Osteoblast (primary cell): Measurements from ENCODE around the gene USP6NL. TPM values are rescaled to one million over a fixed set of nuclear protein-coding genes. Genes with fewer than 3 reads are reported as not detected.
A peak's percentile ranks its signal among the peaks of the same experiment; 100 is the strongest.

ENCODE experiments used
- DNase-seq: peaks from one replicate; pipeline ENCODE4 v3.0.0; 2011; ENCODE audit warnings: low spot score, mixed read lengths; ENCODE audit not compliant: insufficient read length; ENCODE audit errors: missing footprints
- H2AFZ ChIP-seq: 2 replicates; pipeline ENCODE4 v1.6.0; 2011; ENCODE audit warnings: mild to moderate bottlenecking, low read length
- H3K27ac ChIP-seq: 2 replicates; pipeline ENCODE4 v1.5.1; 2011; ENCODE audit warnings: mild to moderate bottlenecking, low read depth, low read length, moderate library complexity
- H3K27me3 ChIP-seq: 2 replicates; pipeline ENCODE4 v1.6.0; 2012; ENCODE audit warnings: mild to moderate bottlenecking, control low read depth, inconsistent platforms, low read length, moderate library complexity; ENCODE audit not compliant: insufficient read depth
- H3K36me3 ChIP-seq: 2 replicates; pipeline ENCODE4 v1.5.1; 2011; ENCODE audit warnings: mild to moderate bottlenecking, low read length, control low read depth, moderate library complexity; ENCODE audit not compliant: insufficient read depth
- H3K4me1 ChIP-seq: 2 replicates; pipeline ENCODE4 v1.5.1; 2011; ENCODE audit warnings: mild to moderate bottlenecking, low read length, control low read depth, moderate library complexity; ENCODE audit not compliant: insufficient read depth
- H3K4me2 ChIP-seq: 2 replicates; pipeline ENCODE4 v1.6.0; 2011; ENCODE audit warnings: mild to moderate bottlenecking, low read length; ENCODE audit not compliant: insufficient read depth
- H3K4me3 ChIP-seq: fragments of 200-600 bp; sonication (generic); 3 replicates; pipeline ENCODE4 v1.5.1; 2012; ENCODE audit warnings: mild to moderate bottlenecking, low read length, inconsistent platforms; ENCODE audit not compliant: insufficient read depth
- H3K79me2 ChIP-seq: 2 replicates; pipeline ENCODE4 v1.6.0; 2012; ENCODE audit warnings: mild to moderate bottlenecking, low read length, control low read depth, inconsistent platforms; ENCODE audit not compliant: insufficient read depth
- H3K9me3 ChIP-seq: 2 replicates; pipeline ENCODE4 v1.5.1; 2011; ENCODE audit warnings: low read depth, low read length, control low read depth
- H4K20me1 ChIP-seq: 2 replicates; pipeline ENCODE4 v1.6.0; 2012; ENCODE audit warnings: mild to moderate bottlenecking, low read length, control low read depth; ENCODE audit not compliant: insufficient read depth
- CTCF ChIP-seq: IDR thresholded peaks from 2 replicates; pipeline ENCODE4 v1.5.1; 2011; ENCODE audit warnings: mild to moderate bottlenecking, low read depth, low read length, moderate library complexity; ENCODE audit errors: extremely low read depth
- total RNA-seq: library from RNA; depleted of rRNA; stranded (reverse); fragments of >200 nt; gene quantifications from 2 replicates; pipeline ENCODE4 v1.2.3, GENCODE V29; 2012

USP6NL gene
- total RNA-seq, 1 donor, result 13.8 TPM

GRCh38 chr10:11517150-11517549 is 94.3 kb downstream of the USP6NL start:
- Histone ChIP-seq H3K4me1 (no peaks in the 10 kb centered on the region), H2AFZ (no peak overlapping the region), H3K9me3 (no peaks in the 10 kb centered on the region), H3K4me2 (no peak overlapping the region), H3K4me3 (no peak overlapping the region), H3K36me3 (no peaks in the 10 kb centered on the region), H3K79me2 (no peaks in the 10 kb centered on the region), H4K20me1 (no peaks in the 10 kb centered on the region), H3K27me3 (no peaks in the 10 kb centered on the region), H3K27ac (no peak overlapping the region)
- no peak for DNase-seq
- TF ChIP-seq CTCF, result no peak

- H3K27ac ChIP-seq, result no peak overlapping the region
- no peaks in the 10 kb centered on the region for H3K79me2 ChIP-seq
- DNase-seq, result no peak
- H3K27me3 ChIP-seq, result no peaks in the 10 kb centered on the region
- no peak overlapping the region for H3K4me3 ChIP-seq
- H2AFZ ChIP-seq, result no peak overlapping the region
- H3K4me2 ChIP-seq, result no peak overlapping the region
- no peaks in the 10 kb centered on the region for H4K20me1 ChIP-seq
- TF ChIP-seq CTCF, result no peak
- H3K9me3 ChIP-seq, result no peaks in the 10 kb centered on the region
- H3K4me1 ChIP-seq, result peaks cover 1% of the 10 kb centered on the region
- no peaks in the 10 kb centered on the region for H3K36me3 ChIP-seq
These were observed 95.1 kb downstream of the USP6NL start for GRCh38 chr10:11516431-11516746.

- Histone ChIP-seq H3K4me2 (no peak overlapping the region), H3K4me3 (no peak overlapping the region), H3K4me1 (peaks cover 3% of the 10 kb centered on the region), H3K36me3 (no peaks in the 10 kb centered on the region), H2AFZ (no peak overlapping the region), H3K9me3 (no peaks in the 10 kb centered on the region), H4K20me1 (no peaks in the 10 kb centered on the region), H3K27ac (no peak overlapping the region), H3K79me2 (no peaks in the 10 kb centered on the region), H3K27me3 (no peaks in the 10 kb centered on the region)
- DNase-seq, result peak; percentile 51
- TF ChIP-seq CTCF, result peak; percentile 85
These were observed 95.6 kb downstream of the USP6NL start for GRCh38 chr10:11515596-11516430.

GRCh38 chr10:11513727-11514126 is 97.7 kb downstream of the USP6NL start:
- Histone ChIP-seq H3K79me2 (no peaks in the 10 kb centered on the region), H3K36me3 (no peaks in the 10 kb centered on the region), H3K27me3 (no peaks in the 10 kb centered on the region), H3K4me3 (no peak overlapping the region), H4K20me1 (no peaks in the 10 kb centered on the region), H3K4me2 (no peak overlapping the region), H3K27ac (no peak overlapping the region), H2AFZ (no peak overlapping the region), H3K9me3 (no peaks in the 10 kb centered on the region), H3K4me1 (peaks cover 3% of the 10 kb centered on the region)
- TF ChIP-seq CTCF, result no peak
- DNase-seq, result no peak
